ENCODE measurements around the gene NUF2. TPM values are rescaled to one million over a fixed set of nuclear protein-coding genes. Genes with fewer than 3 reads are reported as not detected.

NUF2 gene
- total and polyA plus RNA-seq, 10 of the 15 experiments (the other 5 are each of a cell fraction or from before 2014, with no cell fraction given) = 27.4 to 62.6 (median 49.1) TPM

GRCh38 chr1:163378554-163378953 lies 56.8 kb downstream of the NUF2 start (continued):
- TF ChIP-seq RUNX3 (IDR thresholded peaks at IDR 0.05; ENCODE audit: low read length) = no peak

GRCh38 chr1:163379801-163380200 lies 58.0 kb downstream of the NUF2 start:
- no peaks in the 10 kb centered on the region for H4K20me1 ChIP-seq (ENCODE audit: control insufficient read depth, insufficient read depth)
- no peak overlapping the region for H2AFZ ChIP-seq (ENCODE audit: control insufficient read depth, low read depth, low read length)
- ChIA-PET POLR2A (no interaction called here), CTCF (interaction anchor here (1.2 kb wide), 1 partner anchor 17 kb away, joined by 3 read pairs; no protein-coding TSS in a partner anchor), SMC1A (ENCODE audit: uncharacterized antibody, unreplicated experiment) (no interaction called here), RAD21 (ENCODE audit: unreplicated experiment) (no interaction called here)
- H3K4me3 ChIP-seq = no peak overlapping the region
- in situ Hi-C loops (cut with MboI) (no loop called here), intact Hi-C loops (cut with micrococcal nuclease; ENCODE audit: unreplicated experiment) (no loop called here)
- DNase-seq (ENCODE audit: low read depth, low spot score) = no peak
- no TSS peak for BruUV-seq (replicated peaks)
- H3K27ac ChIP-seq (ENCODE audit: control insufficient read depth, insufficient read depth) = no peak overlapping the region
- H3K4me2 ChIP-seq (ENCODE audit: control insufficient read depth, insufficient read depth) = no peak overlapping the region
- H3K4me1 ChIP-seq (ENCODE audit: control insufficient read depth, insufficient read depth, low read length) = no peaks in the 10 kb centered on the region
- FAIRE-seq = no peak
- no peaks in the 10 kb centered on the region for H3K79me2 ChIP-seq (ENCODE audit: control insufficient read depth, insufficient read depth, low read length)
- H3K36me3 ChIP-seq (ENCODE audit: control insufficient read depth in 2 of 2, insufficient read depth in 2 of 2, low read length in 1 of 2) = no peaks in the 10 kb centered on the region
- no peak for TF ChIP-seq ZNF384 (IDR thresholded peaks at IDR 0.05; ENCODE audit: borderline replicate concordance, low read depth, low read length)
- H3K9me3 ChIP-seq (replicated peaks; ENCODE audit: control insufficient read depth, insufficient read depth, low read length) = no peaks in the 10 kb centered on the region
- WGBS (ENCODE audit: insufficient coverage, insufficient replicate concordance, low lambda C conversion rate, missing lambda C conversion rate) = 47% methylated on average over 4 of the region's 4 CpGs
- no peaks in the 10 kb centered on the region for H3K27me3 ChIP-seq (replicated peaks in 1 of 2; ENCODE audit: control insufficient read depth in 2 of 2, insufficient read depth in 2 of 2, low read length in 1 of 2)
- no peak overlapping the region for H3K9ac ChIP-seq (ENCODE audit: control insufficient read depth, insufficient read depth, low read length)
- no peak for ATAC-seq

DNA sequence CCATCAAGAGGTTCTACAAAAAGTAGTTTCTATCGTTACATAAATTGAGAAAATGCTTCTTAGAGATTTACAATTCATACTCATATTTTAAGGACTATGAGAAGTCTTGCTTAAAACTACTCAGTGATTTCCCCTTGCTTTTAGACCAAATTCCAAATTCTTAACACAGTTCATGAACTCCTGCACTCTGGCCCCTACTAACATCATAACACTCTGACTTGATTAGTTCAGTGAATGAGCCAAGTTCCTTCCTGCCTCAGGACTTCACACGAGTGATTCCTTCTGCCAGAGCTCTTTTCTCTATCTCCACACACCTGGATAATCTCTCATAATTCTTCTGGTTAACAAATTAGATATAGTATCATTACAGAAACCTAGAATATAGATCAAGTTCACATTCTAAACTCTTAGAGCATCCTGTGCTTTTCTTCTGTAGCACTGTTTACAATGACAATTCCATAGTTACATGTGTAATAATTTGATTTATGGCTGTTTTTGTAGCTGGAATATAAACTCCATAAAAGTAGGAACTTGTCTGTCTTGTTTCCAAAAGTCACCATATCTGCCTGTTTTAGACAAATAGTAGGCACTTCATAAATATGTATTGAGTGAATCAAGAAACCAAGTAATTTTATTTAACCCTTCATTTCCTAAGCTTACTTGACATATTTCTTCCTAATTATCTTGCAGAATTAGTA lies 59.9 kb downstream of the NUF2 start:
- Histone ChIP-seq H3K27me3 (replicated peaks in 1 of 2; ENCODE audit: control insufficient read depth in 2 of 2, insufficient read depth in 2 of 2, low read length in 1 of 2) (no peaks in the 10 kb centered on the region), H3K79me2 (ENCODE audit: control insufficient read depth, insufficient read depth, low read length) (no peaks in the 10 kb centered on the region), H3K4me2 (ENCODE audit: control insufficient read depth, insufficient read depth) (no peak overlapping the region), H3K4me1 (ENCODE audit: control insufficient read depth, insufficient read depth, low read length) (no peaks in the 10 kb centered on the region), H3K36me3 (ENCODE audit: control insufficient read depth in 2 of 2, insufficient read depth in 2 of 2, low read length in 1 of 2) (no peaks in the 10 kb centered on the region), H3K27ac (ENCODE audit: control insufficient read depth, insufficient read depth) (no peak overlapping the region), H4K20me1 (ENCODE audit: control insufficient read depth, insufficient read depth) (no peaks in the 10 kb centered on the region), H3K4me3 (no peak overlapping the region), H2AFZ (ENCODE audit: control insufficient read depth, low read depth, low read length) (no peak overlapping the region), H3K9me3 (replicated peaks; ENCODE audit: control insufficient read depth, insufficient read depth, low read length) (no peaks in the 10 kb centered on the region), H3K9ac (ENCODE audit: control insufficient read depth, insufficient read depth, low read length) (no peak overlapping the region)
- RAD21 ChIA-PET (ENCODE audit: unreplicated experiment) = no interaction called here
- DNase-seq (ENCODE audit: low read depth, low spot score) = no peak
- 0% methylated on average over 2 of the region's 2 CpGs for WGBS (ENCODE audit: insufficient coverage, insufficient replicate concordance, low lambda C conversion rate, missing lambda C conversion rate)
- in situ Hi-C loops (cut with MboI) = no loop called here
- intact Hi-C loops (cut with micrococcal nuclease; ENCODE audit: unreplicated experiment) = no loop called here
- BruUV-seq (replicated peaks) = no TSS peak
- POLR2A ChIA-PET = no interaction called here
- no peak for ATAC-seq
- CTCF ChIA-PET = interaction anchor here (0.6 kb wide), 1 partner anchor 25 kb away, joined by 3 read pairs; no protein-coding TSS in a partner anchor
- no peak for FAIRE-seq
- SMC1A ChIA-PET (ENCODE audit: uncharacterized antibody, unreplicated experiment) = no interaction called here
- TF ChIP-seq POU2F2 (IDR thresholded peaks at IDR 0.05; ENCODE audit: borderline replicate concordance, low read depth, low read length) = no peak
- TF ChIP-seq E2F4 (IDR thresholded peaks at IDR 0.05; ENCODE audit: low read depth, low read length) = no peak
- no peak for TF ChIP-seq BACH1 (IDR thresholded peaks at IDR 0.05; ENCODE audit: borderline replicate concordance)
- TF ChIP-seq, protein P1, sequence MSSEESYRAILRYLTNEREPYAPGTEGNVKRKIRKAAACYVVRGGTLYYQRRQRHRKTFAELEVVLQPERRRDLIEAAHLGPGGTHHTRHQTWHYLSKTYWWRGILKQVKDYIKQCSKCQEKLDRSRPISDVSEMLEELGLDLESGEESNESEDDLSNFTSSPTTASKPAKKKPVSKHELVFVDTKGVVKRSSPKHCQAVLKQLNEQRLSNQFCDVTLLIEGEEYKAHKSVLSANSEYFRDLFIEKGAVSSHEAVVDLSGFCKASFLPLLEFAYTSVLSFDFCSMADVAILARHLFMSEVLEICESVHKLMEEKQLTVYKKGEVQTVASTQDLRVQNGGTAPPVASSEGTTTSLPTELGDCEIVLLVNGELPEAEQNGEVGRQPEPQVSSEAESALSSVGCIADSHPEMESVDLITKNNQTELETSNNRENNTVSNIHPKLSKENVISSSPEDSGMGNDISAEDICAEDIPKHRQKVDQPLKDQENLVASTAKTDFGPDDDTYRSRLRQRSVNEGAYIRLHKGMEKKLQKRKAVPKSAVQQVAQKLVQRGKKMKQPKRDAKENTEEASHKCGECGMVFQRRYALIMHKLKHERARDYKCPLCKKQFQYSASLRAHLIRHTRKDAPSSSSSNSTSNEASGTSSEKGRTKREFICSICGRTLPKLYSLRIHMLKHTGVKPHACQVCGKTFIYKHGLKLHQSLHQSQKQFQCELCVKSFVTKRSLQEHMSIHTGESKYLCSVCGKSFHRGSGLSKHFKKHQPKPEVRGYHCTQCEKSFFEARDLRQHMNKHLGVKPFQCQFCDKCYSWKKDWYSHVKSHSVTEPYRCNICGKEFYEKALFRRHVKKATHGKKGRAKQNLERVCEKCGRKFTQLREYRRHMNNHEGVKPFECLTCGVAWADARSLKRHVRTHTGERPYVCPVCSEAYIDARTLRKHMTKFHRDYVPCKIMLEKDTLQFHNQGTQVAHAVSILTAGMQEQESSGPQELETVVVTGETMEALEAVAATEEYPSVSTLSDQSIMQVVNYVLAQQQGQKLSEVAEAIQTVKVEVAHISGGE (CRISPR knock-in tag; IDR thresholded peaks at IDR 0.05) = no peak
- no peak for TF ChIP-seq ZSCAN29 (IDR thresholded peaks at IDR 0.05)

All from GM12878 (cell line).